Endometrium (tissue), 2 donors: Measurements from ENCODE around the gene DGCR8.

Source experiments
- FAIRE-seq: peaks from 2 replicates; lab custom pipeline; 2012; peaks lifted over from hg19 to GRCh38; lab: Jason Lieb, UNC
- donor health status: control.
- donor health status: control.

The DGCR8 gene

GRCh38 chr22:20137671-20138416, 57.8 kb downstream of the DGCR8 start:
- no peak for FAIRE-seq

- FAIRE-seq, result no peak
Measured at GRCh38 chr22:20138417-20138738, 58.3 kb downstream of the DGCR8 start.

- FAIRE-seq, result no peak
Measured at GRCh38 chr22:20138868-20139267, 58.8 kb downstream of the DGCR8 start.

- FAIRE-seq, result no peak
Measured at GRCh38 chr22:20139391-20140106, 59.5 kb downstream of the DGCR8 start.

- FAIRE-seq, result no peak
Measured at GRCh38 chr22:20140107-20140445, 60.0 kb downstream of the DGCR8 start.

- no peak for FAIRE-seq
Measured at GRCh38 chr22:20140521-20140964, 60.5 kb downstream of the DGCR8 start.

- FAIRE-seq, result no peak
Measured at GRCh38 chr22:20141186-20142077, 61.4 kb downstream of the DGCR8 start.

- no peak for FAIRE-seq
Measured at GRCh38 chr22:20142711-20143621, 62.9 kb downstream of the DGCR8 start.

GRCh38 chr22:20143883-20144665, 64.0 kb downstream of the DGCR8 start:
- FAIRE-seq, result no peak

- FAIRE-seq, result no peak
Measured at GRCh38 chr22:20145206-20145831, 65.3 kb downstream of the DGCR8 start.

- FAIRE-seq, result no peak
Measured at GRCh38 chr22:20145832-20146223, 65.8 kb downstream of the DGCR8 start.

GRCh38 chr22:20146777-20147176, 66.7 kb downstream of the DGCR8 start:
- FAIRE-seq, result no peak

- no peak for FAIRE-seq
Measured at GRCh38 chr22:20147237-20147988, 67.4 kb downstream of the DGCR8 start.

- no peak for FAIRE-seq
Measured at GRCh38 chr22:20148414-20148813, 68.4 kb downstream of the DGCR8 start.

GRCh38 chr22:20149257-20150250, 69.5 kb downstream of the DGCR8 start:
- no peak for FAIRE-seq

GRCh38 chr22:20150381-20151275, 70.6 kb downstream of the DGCR8 start, which contains the start of gene CCDC188:
Gene CCDC188, minus strand, starts transcription at chr22:20151055. Its CDS starts 69 bp downstream, at chr22:20150986.
- FAIRE-seq, result no peak

- FAIRE-seq, result no peak
Measured at GRCh38 chr22:20151276-20151588, 71.2 kb downstream of the DGCR8 start.
